ENCODE data around the gene CAPN11. TPM values are rescaled to one million over a fixed set of nuclear protein-coding genes. Genes with fewer than 3 reads are reported as not detected.

Gene CAPN11
- total and polyA plus RNA-seq, 2 experiments from 2014 or later: not detected

DNA sequence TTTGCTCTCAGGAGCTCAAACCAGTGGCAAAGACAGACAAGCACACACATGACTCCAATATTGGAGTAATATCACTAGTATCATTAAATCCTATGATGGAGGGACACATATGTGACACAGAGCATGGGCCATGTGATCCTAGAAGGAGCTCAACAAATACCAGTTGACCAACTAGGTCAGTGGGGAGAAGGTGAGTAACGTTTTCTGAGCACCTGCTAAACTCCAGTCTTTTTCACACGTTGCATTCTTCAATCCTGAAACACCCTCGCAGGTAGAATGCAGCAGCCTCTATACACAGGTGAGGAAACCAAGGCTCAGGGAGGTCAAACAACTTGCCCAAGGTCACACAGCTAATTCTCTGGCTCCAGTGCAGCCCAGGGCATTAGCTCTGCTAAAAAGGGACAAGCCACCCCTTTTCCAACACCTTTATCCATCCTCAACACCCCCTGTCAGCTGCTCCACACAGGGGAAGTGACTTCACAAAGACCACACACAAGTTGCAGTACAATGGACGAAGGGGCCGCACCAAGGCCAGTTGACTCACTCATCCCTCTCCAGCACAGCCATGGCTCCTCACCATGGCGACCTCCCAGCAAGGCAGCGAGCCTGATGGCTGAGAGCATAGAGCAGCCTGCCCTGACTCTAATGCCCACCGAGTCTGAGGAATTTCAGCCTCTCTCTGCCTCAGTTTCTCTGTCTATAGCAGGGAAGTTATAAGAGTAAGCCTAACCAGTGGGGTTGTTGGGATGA is 4.4 kb downstream of the CAPN11 start:
- Histone ChIP-seq H3K4me1 (ENCODE audit: low read depth) (no peaks in the 10 kb centered on the region), H3K4me3 (no peak overlapping the region), H3K27me3 (no peaks in the 10 kb centered on the region), H3K27ac (no peak overlapping the region), H3K9me3 (ENCODE audit: low read depth) (no peaks in the 10 kb centered on the region), H3K36me3 (no peaks in the 10 kb centered on the region)
- TF ChIP-seq, protein P1, sequence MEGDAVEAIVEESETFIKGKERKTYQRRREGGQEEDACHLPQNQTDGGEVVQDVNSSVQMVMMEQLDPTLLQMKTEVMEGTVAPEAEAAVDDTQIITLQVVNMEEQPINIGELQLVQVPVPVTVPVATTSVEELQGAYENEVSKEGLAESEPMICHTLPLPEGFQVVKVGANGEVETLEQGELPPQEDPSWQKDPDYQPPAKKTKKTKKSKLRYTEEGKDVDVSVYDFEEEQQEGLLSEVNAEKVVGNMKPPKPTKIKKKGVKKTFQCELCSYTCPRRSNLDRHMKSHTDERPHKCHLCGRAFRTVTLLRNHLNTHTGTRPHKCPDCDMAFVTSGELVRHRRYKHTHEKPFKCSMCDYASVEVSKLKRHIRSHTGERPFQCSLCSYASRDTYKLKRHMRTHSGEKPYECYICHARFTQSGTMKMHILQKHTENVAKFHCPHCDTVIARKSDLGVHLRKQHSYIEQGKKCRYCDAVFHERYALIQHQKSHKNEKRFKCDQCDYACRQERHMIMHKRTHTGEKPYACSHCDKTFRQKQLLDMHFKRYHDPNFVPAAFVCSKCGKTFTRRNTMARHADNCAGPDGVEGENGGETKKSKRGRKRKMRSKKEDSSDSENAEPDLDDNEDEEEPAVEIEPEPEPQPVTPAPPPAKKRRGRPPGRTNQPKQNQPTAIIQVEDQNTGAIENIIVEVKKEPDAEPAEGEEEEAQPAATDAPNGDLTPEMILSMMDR (IDR thresholded peaks at IDR 0.05; ENCODE audit: low read depth, low read length): no peak
- DNase-seq (ENCODE audit: low read depth in 1 of 2, low spot score in 1 of 2): no peak

DNA sequence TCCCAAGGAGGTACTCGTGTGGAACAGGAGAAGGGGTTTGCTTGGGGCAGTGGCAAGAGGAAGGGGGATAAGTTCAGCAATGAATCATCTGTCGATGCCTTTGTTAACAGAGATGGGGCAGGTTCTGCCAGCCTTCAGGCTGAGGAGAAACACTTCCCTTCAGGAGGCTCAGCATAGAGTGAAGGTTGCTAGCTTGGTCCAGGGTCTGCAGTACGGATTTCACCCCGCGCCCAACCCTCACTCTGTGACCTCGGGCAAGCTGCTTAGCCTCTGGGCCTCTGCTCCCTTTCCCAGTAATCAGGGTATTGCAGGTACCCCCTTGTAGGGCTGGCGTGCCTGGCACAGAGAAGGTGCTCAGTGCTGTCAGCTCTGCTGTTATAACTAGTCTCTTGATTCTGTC is 7.5 kb downstream of the CAPN11 start:
- no peaks in the 10 kb centered on the region for H3K4me1 ChIP-seq (ENCODE audit: low read depth)
- H3K4me3 ChIP-seq: no peak overlapping the region
- no peaks in the 10 kb centered on the region for H3K9me3 ChIP-seq (ENCODE audit: low read depth)
- DNase-seq (ENCODE audit: low read depth in 1 of 2, low spot score in 1 of 2): no peak
- H3K36me3 ChIP-seq: no peaks in the 10 kb centered on the region
- TF ChIP-seq, protein P1 (IDR thresholded peaks at IDR 0.05; ENCODE audit: low read depth, low read length): no peak
- H3K27ac ChIP-seq: no peak overlapping the region
- no peaks in the 10 kb centered on the region for H3K27me3 ChIP-seq

DNA sequence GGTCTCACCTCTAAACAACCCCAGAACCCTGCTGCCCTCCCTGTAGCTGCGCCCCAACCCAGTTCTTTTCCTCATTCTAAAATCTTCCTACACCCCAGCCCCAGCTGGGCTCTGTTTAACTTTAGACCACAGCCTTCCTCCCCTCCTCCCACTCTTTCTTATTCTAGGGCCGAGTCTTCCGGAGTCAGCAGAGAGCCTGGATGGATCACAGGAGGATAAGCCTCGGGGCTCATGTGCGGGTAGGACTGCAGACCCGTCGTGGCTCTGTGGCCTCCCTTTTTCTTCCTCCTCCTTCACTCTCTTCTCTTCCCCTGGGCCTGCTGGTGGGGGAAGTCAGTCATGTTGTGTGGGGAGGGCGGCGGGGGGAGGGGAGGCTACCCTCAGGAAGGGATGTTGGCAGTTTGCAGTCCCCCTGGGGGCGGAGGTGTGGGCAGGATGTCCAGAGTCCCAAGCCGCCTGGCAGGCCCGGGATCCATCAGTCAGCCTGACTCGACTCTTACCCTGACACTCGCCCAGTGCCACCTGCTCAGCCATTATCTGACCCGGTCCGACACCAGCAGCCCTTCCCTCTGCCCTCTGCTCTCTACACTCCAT is 8.1 kb downstream of the CAPN11 start:
- no peak overlapping the region for H3K4me3 ChIP-seq
- H3K27me3 ChIP-seq: no peaks in the 10 kb centered on the region
- DNase-seq (ENCODE audit: low read depth in 1 of 2, low spot score in 1 of 2): no peak
- H3K4me1 ChIP-seq (ENCODE audit: low read depth): no peaks in the 10 kb centered on the region
- H3K27ac ChIP-seq: no peak overlapping the region
- no peaks in the 10 kb centered on the region for H3K36me3 ChIP-seq
- TF ChIP-seq, protein P1 (IDR thresholded peaks at IDR 0.05; ENCODE audit: low read depth, low read length): no peak
- no peaks in the 10 kb centered on the region for H3K9me3 ChIP-seq (ENCODE audit: low read depth)

DNA sequence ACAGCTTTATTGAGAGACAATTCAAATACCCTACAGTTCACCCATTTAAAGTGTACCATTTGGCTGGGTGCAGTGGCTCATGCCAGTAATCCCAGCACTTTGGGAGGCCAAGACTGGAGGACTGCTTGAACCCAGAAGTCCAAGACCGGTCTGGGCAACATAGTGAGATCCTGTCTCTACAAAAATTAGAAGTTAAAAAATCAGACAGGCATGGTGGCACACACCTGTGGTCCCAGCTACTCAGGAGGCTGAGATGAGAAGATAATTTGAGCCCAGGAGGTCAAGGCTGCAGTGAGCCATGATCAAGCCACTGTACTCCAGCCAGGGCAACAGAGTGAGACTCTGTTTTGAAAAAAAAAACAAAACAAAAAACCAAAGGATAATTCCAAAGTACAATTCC is 8.9 kb downstream of the CAPN11 start:
- H3K27me3 ChIP-seq: no peaks in the 10 kb centered on the region
- no peak for DNase-seq (ENCODE audit: low read depth in 1 of 2, low spot score in 1 of 2)
- no peaks in the 10 kb centered on the region for H3K4me1 ChIP-seq (ENCODE audit: low read depth)
- H3K9me3 ChIP-seq (ENCODE audit: low read depth): no peaks in the 10 kb centered on the region
- TF ChIP-seq, protein P1 (IDR thresholded peaks at IDR 0.05; ENCODE audit: low read depth, low read length): no peak
- H3K27ac ChIP-seq: no peak overlapping the region
- H3K36me3 ChIP-seq: no peaks in the 10 kb centered on the region
- H3K4me3 ChIP-seq: no peak overlapping the region

DNA sequence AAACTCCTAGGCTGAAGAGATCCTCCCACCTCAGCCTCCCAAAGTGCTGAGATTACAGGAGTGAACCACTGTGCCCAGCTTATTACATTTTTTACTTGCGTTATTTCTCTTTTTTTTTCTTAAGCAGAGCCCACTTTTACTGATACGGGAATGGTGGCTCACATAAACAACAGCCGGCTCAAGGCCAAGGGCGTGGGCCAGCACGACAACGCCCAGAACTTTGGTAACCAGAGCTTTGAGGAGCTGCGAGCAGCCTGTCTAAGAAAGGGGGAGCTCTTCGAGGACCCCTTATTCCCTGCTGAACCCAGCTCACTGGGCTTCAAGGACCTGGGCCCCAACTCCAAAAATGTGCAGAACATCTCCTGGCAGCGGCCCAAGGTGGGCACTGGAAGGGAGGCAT is 10.5 kb downstream of the CAPN11 start:
- TF ChIP-seq, protein P1 (IDR thresholded peaks at IDR 0.05; ENCODE audit: low read depth, low read length): no peak
- Histone ChIP-seq H3K36me3 (no peaks in the 10 kb centered on the region), H3K27ac (no peak overlapping the region), H3K4me3 (no peak overlapping the region), H3K27me3 (no peaks in the 10 kb centered on the region), H3K4me1 (ENCODE audit: low read depth) (no peaks in the 10 kb centered on the region), H3K9me3 (ENCODE audit: low read depth) (no peaks in the 10 kb centered on the region)
- DNase-seq (ENCODE audit: low read depth in 1 of 2, low spot score in 1 of 2): no peak

Data from cardiac muscle cell (in vitro differentiated cells and primary cell).